HepG2 (cell line): ENCODE measurements around the gene FALEC. TPM values are rescaled to one million over a fixed set of nuclear protein-coding genes. Genes with fewer than 3 reads are reported as not detected.

Experiments used
- ARID3A ChIP-seq: IDR thresholded peaks from 2 replicates; pipeline ENCODE4 v1.6.1; 2012; ENCODE audit warnings: low read depth, low read length, improper control_type of control experiment
- ESRRA ChIP-seq: sonication (generic); formaldehyde crosslinking; IDR thresholded peaks from 2 replicates; pipeline ENCODE4 v1.5.1; 2020; ENCODE audit warnings: mild to moderate bottlenecking, low read depth, missing genetic modification reagents
- FOXM1 ChIP-seq: sonication (generic); formaldehyde crosslinking; IDR thresholded peaks from 2 replicates; pipeline ENCODE4 v1.5.0; 2020; ENCODE audit warnings: missing genetic modification reagents
- HHEX ChIP-seq: IDR thresholded peaks from 2 replicates; pipeline ENCODE4 v1.6.1; 2016; ENCODE audit warnings: control low read depth
- HMGXB3 ChIP-seq: sonication (generic); formaldehyde crosslinking; IDR thresholded peaks from 2 replicates; pipeline ENCODE4 v1.4.0; 2020; ENCODE audit warnings: missing genetic modification reagents, borderline replicate concordance
- JUNB ChIP-seq: sonication (generic); formaldehyde crosslinking; IDR thresholded peaks from 2 replicates; pipeline ENCODE4 v1.8.0; 2022; ENCODE audit warnings: missing genetic modification reagents, mild to moderate bottlenecking, borderline replicate concordance
- MTF2 ChIP-seq: sonication (generic); formaldehyde crosslinking; IDR thresholded peaks from 2 replicates; pipeline ENCODE4 v1.5.0; 2020; ENCODE audit warnings: missing genetic modification reagents, borderline replicate concordance
- NFATC3 ChIP-seq: sonication (generic); formaldehyde crosslinking; IDR thresholded peaks from 2 replicates; pipeline ENCODE4 v1.5.1; 2020; ENCODE audit warnings: mild to moderate bottlenecking, missing genetic modification reagents
- SIX4 ChIP-seq: sonication (generic); formaldehyde crosslinking; IDR thresholded peaks from 2 replicates; pipeline ENCODE4 v1.4.0; 2020; ENCODE audit warnings: missing genetic modification reagents
- SOX6 ChIP-seq, 2 experiments: fragments of 450-650 bp in 1 of 2; sonication (generic) in 1 of 2; formaldehyde crosslinking in 1 of 2; IDR thresholded peaks; 2 replicates each; pipeline versions ENCODE4 v1.4.0 to v1.6.1; 2017 to 2020; ENCODE audit warnings: antibody characterized with exemption in 1 of 2, mild to moderate bottlenecking in 1 of 2, missing genetic modification reagents in 1 of 2
- SP1 ChIP-seq, 2 experiments: fragments of 450-650 bp in 1 of 2; sonication (generic) in 1 of 2; formaldehyde crosslinking in 1 of 2; IDR thresholded peaks; 2 replicates each; pipeline versions ENCODE4 v1.4.0 to v1.6.1; 2016 to 2020; ENCODE audit warnings: missing genetic modification reagents in 1 of 2
- ZBTB7A ChIP-seq: sonication (generic); formaldehyde crosslinking; IDR thresholded peaks from 2 replicates; pipeline ENCODE4 v1.8.0; 2022; ENCODE audit warnings: mild to moderate bottlenecking, missing genetic modification reagents
- ZFP82 ChIP-seq: sonication (generic); formaldehyde crosslinking; IDR thresholded peaks from 2 replicates; pipeline ENCODE4 v1.5.1; 2020; ENCODE audit warnings: mild to moderate bottlenecking, missing genetic modification reagents, borderline replicate concordance
- ZKSCAN8 ChIP-seq: IDR thresholded peaks from 2 replicates; pipeline ENCODE4 v1.6.1; 2016; ENCODE audit warnings: borderline replicate concordance, missing genetic modification reagents, missing compliant biosample characterization
- ZNF34 ChIP-seq: sonication (generic); formaldehyde crosslinking; IDR thresholded peaks from 2 replicates; pipeline ENCODE4 v1.4.0; 2020; ENCODE audit warnings: mild to moderate bottlenecking, missing genetic modification reagents, borderline replicate concordance
- ZNF547 ChIP-seq: sonication (generic); formaldehyde crosslinking; IDR thresholded peaks from 2 replicates; pipeline ENCODE4 v1.5.1; 2020; ENCODE audit warnings: mild to moderate bottlenecking, missing genetic modification reagents
- ZNF614 ChIP-seq: IDR thresholded peaks from 2 replicates; pipeline ENCODE4 v1.6.1; 2018; ENCODE audit warnings: missing biosample characterization, missing genetic modification reagents, inconsistent platforms, borderline replicate concordance
- ZSCAN9 ChIP-seq: IDR thresholded peaks from 2 replicates; pipeline ENCODE4 v1.6.1; 2016; ENCODE audit warnings: borderline replicate concordance
- polyA plus RNA-seq, 8 experiments: library from polyadenylated mRNA; depleted of rRNA in 3 of 8; stranded (reverse) in 7 of 8; unstranded in 1 of 8; fragments of >200 nt; fragmentation: Illumina TruSeq in 4 of 8; extraction: Trizol in 4 of 8; gene quantifications; 2 replicates each; pipeline versions ENCODE4 v1.2.1 to v1.2.3, GENCODE V29; 2011 to 2016; ENCODE audit warnings: low read depth in 4 of 8, missing spikeins in 1 of 8, mixed read lengths in 1 of 8; ENCODE audit not compliant: insufficient read depth in 1 of 8
- total RNA-seq, 5 experiments: library from RNA; depleted of rRNA; stranded (reverse); fragments of >200 nt; fragmentation: Illumina TruSeq; extraction: Trizol; gene quantifications; 2 replicates each; pipeline ENCODE4 v1.2.3, GENCODE V29; 2016; ENCODE audit warnings: low read depth in 1 of 5
- TF ChIP-seq, protein P1 (sequence below): sonication (generic); formaldehyde crosslinking; IDR thresholded peaks from 2 replicates; pipeline ENCODE4 v1.5.1; 2020; ENCODE audit warnings: mild to moderate bottlenecking, missing genetic modification reagents, borderline replicate concordance

FALEC gene
- total and polyA plus RNA-seq, 2 of the 13 experiments (the other 11 are each of a cell fraction or from before 2014, with no cell fraction given): 0.33 to 0.71 TPM

DNA sequence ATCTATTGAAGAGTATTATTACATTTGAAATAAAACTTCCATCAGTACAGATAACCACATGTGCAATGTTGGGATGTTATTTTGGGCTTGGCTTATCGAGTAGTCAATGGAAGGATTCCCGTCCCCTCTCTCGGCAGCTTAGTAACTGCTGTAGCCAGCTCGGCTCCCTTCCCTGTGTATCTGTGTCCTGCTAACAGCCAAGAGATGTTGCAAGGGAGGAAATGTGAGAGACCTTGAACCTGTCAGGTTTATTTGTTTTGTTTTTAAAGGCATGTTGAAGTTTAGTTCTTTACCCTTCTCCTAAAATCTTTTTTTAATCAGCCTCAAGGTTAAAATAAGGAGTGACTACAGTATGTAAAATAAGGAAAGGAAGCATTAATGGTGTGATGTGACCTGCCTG lies 41.9 kb upstream of the FALEC start (continued):
- no peak for TF ChIP-seq ZNF547 (CRISPR knock-in tag)
- no peak for TF ChIP-seq ZSCAN9 (CRISPR knock-in tag)
- peak; percentile 42; the same call in 1 of the 2 replicates for TF ChIP-seq SIX4 (CRISPR knock-in tag)
- TF ChIP-seq SP1 (IDR thresholded peaks at IDR 0.05): no peak
- TF ChIP-seq SP1 (CRISPR knock-in tag; IDR thresholded peaks at IDR 0.05): no peak
- no peak for TF ChIP-seq MTF2 (CRISPR knock-in tag)
- no peak for TF ChIP-seq ZBTB7A (CRISPR knock-in tag)
- no peak for TF ChIP-seq NFATC3 (CRISPR knock-in tag)
- TF ChIP-seq ZNF614 (CRISPR knock-in tag): peak; percentile 76; the same call in 1 of the 2 replicates
- TF ChIP-seq ZFP82 (CRISPR knock-in tag): no peak
- TF ChIP-seq ESRRA (CRISPR knock-in tag): peak; percentile 61; the same call in 1 of the 2 replicates
- TF ChIP-seq, protein P1, sequence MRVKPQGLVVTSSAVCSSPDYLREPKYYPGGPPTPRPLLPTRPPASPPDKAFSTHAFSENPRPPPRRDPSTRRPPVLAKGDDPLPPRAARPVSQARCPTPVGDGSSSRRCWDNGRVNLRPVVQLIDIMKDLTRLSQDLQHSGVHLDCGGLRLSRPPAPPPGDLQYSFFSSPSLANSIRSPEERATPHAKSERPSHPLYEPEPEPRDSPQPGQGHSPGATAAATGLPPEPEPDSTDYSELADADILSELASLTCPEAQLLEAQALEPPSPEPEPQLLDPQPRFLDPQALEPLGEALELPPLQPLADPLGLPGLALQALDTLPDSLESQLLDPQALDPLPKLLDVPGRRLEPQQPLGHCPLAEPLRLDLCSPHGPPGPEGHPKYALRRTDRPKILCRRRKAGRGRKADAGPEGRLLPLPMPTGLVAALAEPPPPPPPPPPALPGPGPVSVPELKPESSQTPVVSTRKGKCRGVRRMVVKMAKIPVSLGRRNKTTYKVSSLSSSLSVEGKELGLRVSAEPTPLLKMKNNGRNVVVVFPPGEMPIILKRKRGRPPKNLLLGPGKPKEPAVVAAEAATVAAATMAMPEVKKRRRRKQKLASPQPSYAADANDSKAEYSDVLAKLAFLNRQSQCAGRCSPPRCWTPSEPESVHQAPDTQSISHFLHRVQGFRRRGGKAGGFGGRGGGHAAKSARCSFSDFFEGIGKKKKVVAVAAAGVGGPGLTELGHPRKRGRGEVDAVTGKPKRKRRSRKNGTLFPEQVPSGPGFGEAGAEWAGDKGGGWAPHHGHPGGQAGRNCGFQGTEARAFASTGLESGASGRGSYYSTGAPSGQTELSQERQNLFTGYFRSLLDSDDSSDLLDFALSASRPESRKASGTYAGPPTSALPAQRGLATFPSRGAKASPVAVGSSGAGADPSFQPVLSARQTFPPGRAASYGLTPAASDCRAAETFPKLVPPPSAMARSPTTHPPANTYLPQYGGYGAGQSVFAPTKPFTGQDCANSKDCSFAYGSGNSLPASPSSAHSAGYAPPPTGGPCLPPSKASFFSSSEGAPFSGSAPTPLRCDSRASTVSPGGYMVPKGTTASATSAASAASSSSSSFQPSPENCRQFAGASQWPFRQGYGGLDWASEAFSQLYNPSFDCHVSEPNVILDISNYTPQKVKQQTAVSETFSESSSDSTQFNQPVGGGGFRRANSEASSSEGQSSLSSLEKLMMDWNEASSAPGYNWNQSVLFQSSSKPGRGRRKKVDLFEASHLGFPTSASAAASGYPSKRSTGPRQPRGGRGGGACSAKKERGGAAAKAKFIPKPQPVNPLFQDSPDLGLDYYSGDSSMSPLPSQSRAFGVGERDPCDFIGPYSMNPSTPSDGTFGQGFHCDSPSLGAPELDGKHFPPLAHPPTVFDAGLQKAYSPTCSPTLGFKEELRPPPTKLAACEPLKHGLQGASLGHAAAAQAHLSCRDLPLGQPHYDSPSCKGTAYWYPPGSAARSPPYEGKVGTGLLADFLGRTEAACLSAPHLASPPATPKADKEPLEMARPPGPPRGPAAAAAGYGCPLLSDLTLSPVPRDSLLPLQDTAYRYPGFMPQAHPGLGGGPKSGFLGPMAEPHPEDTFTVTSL (CRISPR knock-in tag): peak; percentile 90; the same call in 1 of the 2 replicates
- 0 out of 2 replicates have a peak, but pooled peaks have one; percentile 10 for TF ChIP-seq HHEX (CRISPR knock-in tag)
- peak; percentile 35; the same call in 1 of the 2 replicates for TF ChIP-seq HMGXB3 (CRISPR knock-in tag)
- TF ChIP-seq FOXM1 (CRISPR knock-in tag): no peak
- TF ChIP-seq ARID3A: 0 out of 2 replicates have a peak, but pooled peaks have one; percentile 11
- no peak for TF ChIP-seq SOX6 (IDR thresholded peaks at IDR 0.05)
- TF ChIP-seq SOX6 (CRISPR knock-in tag; IDR thresholded peaks at IDR 0.05): peak; percentile 82
- no peak for TF ChIP-seq JUNB (CRISPR knock-in tag)
- TF ChIP-seq ZNF34 (CRISPR knock-in tag): no peak
- TF ChIP-seq ZKSCAN8: peak; percentile 74; the same call in 1 of the 2 replicates
